Fibroblast of mammary gland (primary cell): ENCODE data around the gene FANCD2.
A peak's percentile ranks its signal among the peaks of the same experiment; 100 is the strongest.

Experiments used
- DNase-seq: peaks from one replicate; pipeline ENCODE4 v3.0.0-alpha.2; 2010; ENCODE audit warnings: low read depth
- H3K4me3 ChIP-seq: 2 replicates; pipeline ENCODE4 v1.5.1; 2011; ENCODE audit warnings: low read depth, mild to moderate bottlenecking, low read length, moderate library complexity; ENCODE audit not compliant: control insufficient read depth
- TF ChIP-seq, protein P1 (sequence below): conservative IDR thresholded peaks from 2 replicates; pipeline ENCODE4 v1.5.1; 2011; ENCODE audit warnings: low read depth, low read length, inconsistent platforms; ENCODE audit not compliant: control insufficient read depth, insufficient read depth

FANCD2 gene

GRCh38 chr3:9994086-9994844 lies 32.0 kb upstream of the FANCD2 start:
- DNase-seq, result peak; percentile 86

GRCh38 chr3:10000686-10001085 lies 25.6 kb upstream of the FANCD2 start:
- DNase-seq, result no peak
- TF ChIP-seq, protein P1, sequence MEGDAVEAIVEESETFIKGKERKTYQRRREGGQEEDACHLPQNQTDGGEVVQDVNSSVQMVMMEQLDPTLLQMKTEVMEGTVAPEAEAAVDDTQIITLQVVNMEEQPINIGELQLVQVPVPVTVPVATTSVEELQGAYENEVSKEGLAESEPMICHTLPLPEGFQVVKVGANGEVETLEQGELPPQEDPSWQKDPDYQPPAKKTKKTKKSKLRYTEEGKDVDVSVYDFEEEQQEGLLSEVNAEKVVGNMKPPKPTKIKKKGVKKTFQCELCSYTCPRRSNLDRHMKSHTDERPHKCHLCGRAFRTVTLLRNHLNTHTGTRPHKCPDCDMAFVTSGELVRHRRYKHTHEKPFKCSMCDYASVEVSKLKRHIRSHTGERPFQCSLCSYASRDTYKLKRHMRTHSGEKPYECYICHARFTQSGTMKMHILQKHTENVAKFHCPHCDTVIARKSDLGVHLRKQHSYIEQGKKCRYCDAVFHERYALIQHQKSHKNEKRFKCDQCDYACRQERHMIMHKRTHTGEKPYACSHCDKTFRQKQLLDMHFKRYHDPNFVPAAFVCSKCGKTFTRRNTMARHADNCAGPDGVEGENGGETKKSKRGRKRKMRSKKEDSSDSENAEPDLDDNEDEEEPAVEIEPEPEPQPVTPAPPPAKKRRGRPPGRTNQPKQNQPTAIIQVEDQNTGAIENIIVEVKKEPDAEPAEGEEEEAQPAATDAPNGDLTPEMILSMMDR, result no peak
- no peak overlapping the region for H3K4me3 ChIP-seq

More at GRCh38 chr3:9994086-9994844, 32.0 kb upstream of the FANCD2 start:
- H3K4me3 ChIP-seq, result no peak overlapping the region
- TF ChIP-seq, protein P1, result no peak

DNA sequence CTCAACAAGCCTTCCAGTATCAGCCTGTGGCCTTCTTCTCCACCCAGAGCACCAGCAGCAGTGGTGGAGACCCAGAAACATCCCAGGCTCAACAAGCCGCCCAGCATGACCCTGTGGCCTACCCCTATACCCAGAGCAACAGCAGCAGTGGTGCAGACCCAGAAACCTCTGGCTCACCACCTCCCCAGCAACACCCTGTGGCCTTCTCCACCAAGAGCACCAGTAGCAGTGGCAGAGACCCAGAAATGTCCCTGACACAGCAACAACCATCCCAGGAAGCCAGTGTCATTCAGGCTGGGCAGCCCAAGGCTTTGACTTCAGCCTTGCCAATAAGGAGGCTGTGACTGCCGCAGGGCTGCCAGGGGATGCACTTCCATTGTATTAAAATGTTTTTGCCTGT lies 23.3 kb upstream of the FANCD2 start:
- DNase-seq, result no peak
- no peak overlapping the region for H3K4me3 ChIP-seq
- TF ChIP-seq, protein P1, result no peak

DNA sequence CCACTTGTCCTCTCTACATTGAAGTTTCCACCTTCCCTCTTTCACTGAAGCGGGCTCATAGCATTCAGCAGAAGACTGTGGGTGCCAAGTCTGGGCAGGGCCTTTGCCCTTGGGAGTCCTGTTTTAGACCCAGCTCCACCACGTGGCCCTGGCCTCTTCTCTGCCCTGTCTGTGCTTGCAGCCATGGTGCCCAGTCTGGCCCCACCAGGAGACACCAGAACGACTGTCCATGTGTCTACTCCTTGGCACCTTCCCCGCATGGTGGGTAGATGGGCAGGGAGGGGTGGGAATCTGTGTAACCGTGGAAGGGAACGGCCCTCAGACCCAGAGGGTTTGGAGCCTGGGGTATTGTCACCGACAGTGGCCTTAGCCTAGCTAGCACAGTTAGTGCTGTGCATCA lies 21.7 kb upstream of the FANCD2 start:
- no peak overlapping the region for H3K4me3 ChIP-seq
- TF ChIP-seq, protein P1, result no peak
- no peak for DNase-seq

DNA sequence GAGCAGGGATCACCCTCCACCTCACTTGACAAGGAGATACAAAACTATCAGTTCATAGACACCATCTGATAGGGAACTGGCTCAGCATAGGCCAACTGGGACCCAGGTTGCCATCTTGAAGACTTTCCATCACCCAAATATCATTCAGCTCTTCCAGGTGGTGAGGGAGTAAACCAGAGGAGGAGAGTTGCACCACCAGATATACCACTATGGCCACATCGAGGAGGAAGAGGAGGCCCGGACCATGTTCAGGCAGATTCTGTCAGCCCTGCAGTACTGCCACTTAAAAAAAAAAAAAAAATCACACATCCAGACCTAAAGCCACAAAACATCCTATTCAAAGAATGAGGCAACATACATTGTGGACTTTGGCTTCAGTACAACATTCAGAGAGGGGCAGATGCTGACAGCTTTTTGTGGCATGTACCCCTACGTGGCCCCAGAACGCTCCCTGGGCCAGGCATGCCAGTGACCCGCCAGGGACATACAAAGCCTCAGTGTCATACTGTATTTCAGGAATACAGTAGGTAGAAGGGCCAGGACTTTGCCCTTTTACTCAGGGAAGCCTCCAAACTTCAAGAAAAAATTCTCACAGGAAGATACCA lies 21.2 kb upstream of the FANCD2 start:
- H3K4me3 ChIP-seq, result no peak overlapping the region
- TF ChIP-seq, protein P1, result no peak
- DNase-seq, result no peak

DNA sequence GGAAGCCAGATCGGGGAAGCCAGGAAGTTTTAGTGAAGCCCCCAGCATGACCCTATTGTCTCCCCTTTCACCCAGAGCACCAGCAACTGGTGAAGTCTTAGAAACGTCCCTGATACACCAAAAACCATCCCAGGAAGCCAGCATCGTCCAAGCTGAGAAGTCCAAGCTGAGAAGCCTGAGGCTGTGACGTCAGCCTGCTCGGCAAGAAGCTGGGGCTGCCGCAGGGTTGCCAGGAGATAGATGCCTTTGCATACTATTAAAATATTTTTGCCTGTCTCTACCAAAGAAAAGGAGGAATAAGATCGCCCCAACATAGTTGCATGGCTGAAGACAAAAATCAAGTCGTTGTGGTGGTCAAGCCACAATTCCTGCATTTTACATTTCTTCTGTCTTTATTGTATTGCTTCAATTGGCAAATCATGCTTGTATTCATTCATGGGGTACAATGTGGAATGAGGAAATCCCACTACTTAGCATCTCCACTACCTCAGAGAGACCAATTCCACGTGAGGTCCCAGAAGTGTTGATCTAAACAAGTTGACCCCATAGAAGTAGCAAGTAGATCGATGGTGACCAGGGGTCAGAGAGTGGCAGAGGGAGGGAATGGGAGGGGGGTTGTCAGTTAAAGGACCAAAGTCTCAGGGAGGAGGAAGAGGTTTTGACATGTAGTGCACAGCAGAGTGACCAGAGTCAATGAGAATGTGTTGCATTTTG lies 20.0 kb upstream of the FANCD2 start:
- no peak for DNase-seq
- TF ChIP-seq, protein P1, result no peak
- no peak overlapping the region for H3K4me3 ChIP-seq
